HepG2 (cell line): ENCODE results near the gene MACROD2. TPM values are rescaled to one million over a fixed set of nuclear protein-coding genes. Genes with fewer than 3 reads are reported as not detected.

ENCODE experiments used
- ATAC-seq: fragments of 200-7000 bp; cut with Tn5 transposase; 3 replicates; pipeline ENCODE4 v1.9.1; 2020; ENCODE audit warnings: mild to moderate bottlenecking, moderate library complexity
- BruUV-seq: library from RNA; stranded (reverse); fragments of 400-500 nt; replicated peaks from 2 replicates; lab custom pipeline; 2021; lab: Mats Ljungman, UMichigan
- CTCF ChIA-PET: fragments of 300-600 bp; formaldehyde crosslinking; extraction: SDS; loops from one replicate; lab custom pipeline; 2021; ENCODE audit warnings: low total read pairs, inconsistent platforms, low intra/inter-chr PET ratio; lab: Yijun Ruan, JAX
- POLR2A ChIA-PET: fragments of 350-600 bp; sonication (Branson Sonifier 250); formaldehyde crosslinking; loops from one replicate; lab custom pipeline; 2020; ENCODE audit warnings: antibody characterized with exemption, inconsistent platforms; lab: Yijun Ruan, JAX
- DNase-seq: peaks from one replicate; pipeline ENCODE4 v3.0.0-alpha.2; 2015; ENCODE audit warnings: low spot score
- FAIRE-seq: peaks from 3 replicates; lab custom pipeline; 2011; peaks lifted over from hg19 to GRCh38; lab: Jason Lieb, UNC
- H2AFZ ChIP-seq: one replicate; pipeline ENCODE4 v1.6.1; 2011; ENCODE audit warnings: low read length, inconsistent platforms
- H3K27ac ChIP-seq: fragments of 300-600 bp; 3 replicates; pipeline ENCODE4 v1.8.0; 2011; ENCODE audit warnings: mixed run types, mild to moderate bottlenecking, mixed read lengths, low read length, inconsistent platforms; ENCODE audit not compliant: insufficient read depth; ENCODE audit errors: extremely low read length
- H3K27me3 ChIP-seq, 2 experiments: fragments of 200-600 bp in 1 of 2; 2 replicates in 1 of 2; 3 replicates in 1 of 2; pipeline versions ENCODE4 v1.6.0 to v1.8.0; 2011; ENCODE audit warnings: low read length in 2 of 2, mild to moderate bottlenecking in 2 of 2, moderate library complexity in 2 of 2, inconsistent platforms in 1 of 2; ENCODE audit not compliant: insufficient read depth in 2 of 2, control insufficient read depth in 1 of 2
- H3K36me3 ChIP-seq, 2 experiments: fragments of 200-600 bp in 1 of 2; replicated peaks in 1 of 2; 2 replicates in 1 of 2; 3 replicates in 1 of 2; pipeline versions ENCODE4 v1.5.1 to v1.8.0; 2011; ENCODE audit warnings: low read length in 2 of 2, inconsistent platforms in 1 of 2; ENCODE audit not compliant: insufficient read depth in 2 of 2, control insufficient read depth in 1 of 2
- H3K4me1 ChIP-seq: 2 replicates; pipeline ENCODE4 v1.5.1; 2012; ENCODE audit warnings: low read length, inconsistent platforms; ENCODE audit not compliant: insufficient read depth
- H3K4me2 ChIP-seq: 2 replicates; pipeline ENCODE4 v1.6.0; 2011; ENCODE audit warnings: low read depth, low read length, inconsistent platforms
- H3K4me3 ChIP-seq, 3 experiments: fragments of 200-600 bp in 1 of 3; sonication (generic), shearing (Covaris generic) in 1 of 3; replicated peaks in 1 of 3; 2 replicates each; pipeline ENCODE4 v1.5.1; 2011 to 2016; ENCODE audit warnings: low read length in 3 of 3, inconsistent platforms in 2 of 3, low read depth in 2 of 3, mild to moderate bottlenecking in 2 of 3, control low read depth in 1 of 3, mixed read lengths in 1 of 3; ENCODE audit not compliant: insufficient read depth in 1 of 3
- H3K79me2 ChIP-seq: one replicate; pipeline ENCODE4 v1.6.1; 2011; ENCODE audit warnings: low read length, inconsistent platforms; ENCODE audit not compliant: insufficient read depth
- H3K9ac ChIP-seq: 2 replicates; pipeline ENCODE4 v1.6.0; 2011; ENCODE audit warnings: mild to moderate bottlenecking, low read depth, low read length, inconsistent platforms; ENCODE audit not compliant: insufficient read depth
- H3K9me3 ChIP-seq: 2 replicates; pipeline ENCODE4 v1.5.1; 2012; ENCODE audit warnings: mild to moderate bottlenecking, low read length
- H4K20me1 ChIP-seq: 2 replicates; pipeline ENCODE4 v1.6.0; 2011; ENCODE audit warnings: inconsistent platforms, mild to moderate bottlenecking, low read length, moderate library complexity; ENCODE audit not compliant: insufficient read depth
- HDAC6 ChIP-seq: fragments of 200-600 bp; sonication (generic); IDR thresholded peaks from 2 replicates; pipeline ENCODE4 v1.7.0; 2017; ENCODE audit warnings: mild to moderate bottlenecking, antibody characterized with exemption, low read length, low read depth
- ISL2 ChIP-seq: sonication (generic); formaldehyde crosslinking; IDR thresholded peaks from 2 replicates; pipeline ENCODE4 v1.5.0; 2020; ENCODE audit warnings: missing genetic modification reagents
- KDM2A ChIP-seq: sonication (generic); formaldehyde crosslinking; IDR thresholded peaks from 2 replicates; pipeline ENCODE4 v1.4.0; 2020; ENCODE audit warnings: low read depth, missing genetic modification reagents, borderline replicate concordance
- KMT2B ChIP-seq: IDR thresholded peaks from 2 replicates; pipeline ENCODE4 v1.6.1; 2016; ENCODE audit warnings: missing genetic modification reagents, missing compliant biosample characterization
- MTF1 ChIP-seq: sonication (generic); formaldehyde crosslinking; IDR thresholded peaks from 2 replicates; pipeline ENCODE4 v1.5.0; 2020; ENCODE audit warnings: missing genetic modification reagents
- PHF20 ChIP-seq: sonication (generic); formaldehyde crosslinking; IDR thresholded peaks from 2 replicates; pipeline ENCODE4 v1.5.0; 2020; ENCODE audit warnings: mild to moderate bottlenecking, missing genetic modification reagents
- SIN3B ChIP-seq: fragments of 150-350 bp; IDR thresholded peaks from 2 replicates; pipeline ENCODE4 v1.6.1; 2014; ENCODE audit warnings: low read length
- SMARCE1 ChIP-seq: fragments of 450-650 bp; IDR thresholded peaks from 2 replicates; pipeline ENCODE4 v1.6.1; 2017; ENCODE audit warnings: borderline replicate concordance
- SRF ChIP-seq: IDR thresholded peaks from 2 replicates; pipeline ENCODE4 v1.6.1; 2011; ENCODE audit warnings: mild to moderate bottlenecking, low read depth, low read length, moderate library complexity
- TEAD3 ChIP-seq: optimal IDR thresholded peaks from 2 replicates; pipeline ENCODE3; 2016; ENCODE audit warnings: borderline replicate concordance
- ZFP36L2 ChIP-seq: sonication (generic); formaldehyde crosslinking; IDR thresholded peaks from 2 replicates; pipeline ENCODE4 v1.4.0; 2020; ENCODE audit warnings: missing genetic modification reagents
- ZNF136 ChIP-seq: sonication (generic); formaldehyde crosslinking; IDR thresholded peaks from 2 replicates; pipeline ENCODE4 v1.8.1; 2022; ENCODE audit warnings: low read depth, mild to moderate bottlenecking, moderate library complexity, missing genetic modification reagents
- ZNF326 ChIP-seq: sonication (generic); formaldehyde crosslinking; IDR thresholded peaks from 2 replicates; pipeline ENCODE4 v1.4.0; 2020; ENCODE audit warnings: missing genetic modification reagents, borderline replicate concordance
- ZNF430 ChIP-seq: sonication (generic); formaldehyde crosslinking; IDR thresholded peaks from 2 replicates; pipeline ENCODE4 v1.9.0; 2021; ENCODE audit warnings: mild to moderate bottlenecking, missing genetic modification reagents
- ZNF530 ChIP-seq: sonication (generic); formaldehyde crosslinking; IDR thresholded peaks from 2 replicates; pipeline ENCODE4 v1.5.0; 2020; ENCODE audit warnings: low read depth, mild to moderate bottlenecking, missing genetic modification reagents
- ZNF564 ChIP-seq: sonication (generic); formaldehyde crosslinking; IDR thresholded peaks from 2 replicates; pipeline ENCODE4 v1.8.1; 2023; ENCODE audit warnings: mild to moderate bottlenecking, missing genetic modification reagents
- ZNF569 ChIP-seq: sonication (generic); formaldehyde crosslinking; IDR thresholded peaks from 2 replicates; pipeline ENCODE4 v1.5.0; 2020; ENCODE audit warnings: mild to moderate bottlenecking, missing genetic modification reagents, moderate library complexity, borderline replicate concordance
- WGBS: methylation state at CpG from one replicate; pipeline ENCODE4 v1.1.6; 2017; ENCODE audit warnings: low lambda C conversion rate; 5-methylcytosine and 5-hydroxymethylcytosine counted together
- in situ Hi-C: cut with HindIII; loops from 2 replicates; pipeline ENCODE4 v1.10.0; 2017; ENCODE audit warnings: low pct_unique_long_range_greater_than_20kb; ENCODE audit not compliant: extremely low pct_ligation_motif_present
- intact Hi-C: fragments of 100-400 bp; cut with micrococcal nuclease; formaldehyde crosslinking; loops from one replicate; pipeline ENCODE4 v1.10.0; 2022; ENCODE audit not compliant: unreplicated experiment
- polyA plus RNA-seq, 8 experiments: library from polyadenylated mRNA; depleted of rRNA in 3 of 8; stranded (reverse) in 7 of 8; unstranded in 1 of 8; fragments of >200 nt; fragmentation: Illumina TruSeq in 4 of 8; extraction: Trizol in 4 of 8; gene quantifications; 2 replicates each; pipeline versions ENCODE4 v1.2.1 to v1.2.3, GENCODE V29; 2011 to 2016; ENCODE audit warnings: low read depth in 4 of 8, missing spikeins in 1 of 8, mixed read lengths in 1 of 8; ENCODE audit not compliant: insufficient read depth in 1 of 8
- total RNA-seq, 5 experiments: library from RNA; depleted of rRNA; stranded (reverse); fragments of >200 nt; fragmentation: Illumina TruSeq; extraction: Trizol; gene quantifications; 2 replicates each; pipeline ENCODE4 v1.2.3, GENCODE V29; 2016; ENCODE audit warnings: low read depth in 1 of 5
- TF ChIP-seq, protein P1 (sequence below): sonication (generic); formaldehyde crosslinking; conservative IDR thresholded peaks from 2 replicates; pipeline ENCODE4 v1.4.0; 2020; ENCODE audit warnings: missing genetic modification reagents
- TF ChIP-seq, protein P2 (sequence below): sonication (generic); IDR thresholded peaks from 2 replicates; pipeline ENCODE4 v1.6.1; 2016; ENCODE audit warnings: low read depth, borderline replicate concordance

The MACROD2 gene
- total and polyA plus RNA-seq, 2 of the 13 experiments (the other 11 are each of a cell fraction or from before 2014, with no cell fraction given), result 0.13 to 0.51 TPM

DNA sequence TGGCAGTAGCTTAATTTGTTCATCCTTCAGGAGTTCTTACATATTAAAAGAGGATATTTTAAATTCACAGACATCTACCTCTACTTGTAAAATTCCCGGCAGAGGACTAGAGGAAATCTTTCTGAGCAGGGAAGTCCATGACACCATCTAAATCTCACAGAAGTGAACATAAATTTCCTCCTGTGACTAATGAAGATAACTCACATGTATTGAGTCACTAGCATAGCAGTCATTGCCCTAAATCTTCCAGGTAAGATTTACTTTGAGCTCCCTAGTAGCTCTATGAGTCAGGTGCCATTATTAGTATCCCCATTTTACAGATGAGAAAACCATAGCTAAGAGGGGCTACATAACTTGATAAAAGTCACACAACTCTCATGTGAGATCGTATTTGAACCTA, 1400.7 kb downstream of the MACROD2 start:
- no TSS peak for BruUV-seq
- H3K27ac ChIP-seq, result no peak overlapping the region
- ChIA-PET POLR2A (no interaction called here), CTCF (no interaction called here)
- DNase-seq, result no peak
- peaks cover 84% of the 10 kb centered on the region for H3K9me3 ChIP-seq
- intact Hi-C loops, result no loop called here
- TF ChIP-seq KMT2B (CRISPR knock-in tag), result no peak
- TF ChIP-seq SMARCE1, result no peak
- TF ChIP-seq ZNF530 (CRISPR knock-in tag), result no peak
- TF ChIP-seq TEAD3 (CRISPR knock-in tag), result no peak
- TF ChIP-seq ZNF326 (CRISPR knock-in tag), result no peak
- no peak for TF ChIP-seq SRF
- no peak for TF ChIP-seq ZNF569
- TF ChIP-seq PHF20 (CRISPR knock-in tag), result no peak
- no peak for TF ChIP-seq HDAC6
- no peak for TF ChIP-seq ISL2 (CRISPR knock-in tag)
- no peak for TF ChIP-seq KDM2A (CRISPR knock-in tag)
- TF ChIP-seq MTF1 (CRISPR knock-in tag), result no peak
- TF ChIP-seq, protein P1, sequence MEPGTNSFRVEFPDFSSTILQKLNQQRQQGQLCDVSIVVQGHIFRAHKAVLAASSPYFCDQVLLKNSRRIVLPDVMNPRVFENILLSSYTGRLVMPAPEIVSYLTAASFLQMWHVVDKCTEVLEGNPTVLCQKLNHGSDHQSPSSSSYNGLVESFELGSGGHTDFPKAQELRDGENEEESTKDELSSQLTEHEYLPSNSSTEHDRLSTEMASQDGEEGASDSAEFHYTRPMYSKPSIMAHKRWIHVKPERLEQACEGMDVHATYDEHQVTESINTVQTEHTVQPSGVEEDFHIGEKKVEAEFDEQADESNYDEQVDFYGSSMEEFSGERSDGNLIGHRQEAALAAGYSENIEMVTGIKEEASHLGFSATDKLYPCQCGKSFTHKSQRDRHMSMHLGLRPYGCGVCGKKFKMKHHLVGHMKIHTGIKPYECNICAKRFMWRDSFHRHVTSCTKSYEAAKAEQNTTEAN (CRISPR knock-in tag), result no peak
- TF ChIP-seq ZNF136 (CRISPR knock-in tag), result no peak
- no peak for TF ChIP-seq SIN3B
- TF ChIP-seq, protein P2, sequence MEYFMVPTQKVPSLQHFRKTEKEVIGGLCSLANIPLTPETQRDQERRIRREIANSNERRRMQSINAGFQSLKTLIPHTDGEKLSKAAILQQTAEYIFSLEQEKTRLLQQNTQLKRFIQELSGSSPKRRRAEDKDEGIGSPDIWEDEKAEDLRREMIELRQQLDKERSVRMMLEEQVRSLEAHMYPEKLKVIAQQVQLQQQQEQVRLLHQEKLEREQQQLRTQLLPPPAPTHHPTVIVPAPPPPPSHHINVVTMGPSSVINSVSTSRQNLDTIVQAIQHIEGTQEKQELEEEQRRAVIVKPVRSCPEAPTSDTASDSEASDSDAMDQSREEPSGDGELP, result no peak
- no peak for TF ChIP-seq ZNF564 (CRISPR knock-in tag)
- TF ChIP-seq ZNF430 (CRISPR knock-in tag), result no peak
- no peak for TF ChIP-seq ZFP36L2 (CRISPR knock-in tag)
- H3K79me2 ChIP-seq, result no peaks in the 10 kb centered on the region
- no peak for FAIRE-seq
- H3K4me1 ChIP-seq, result no peaks in the 10 kb centered on the region
- H4K20me1 ChIP-seq, result no peaks in the 10 kb centered on the region
- H3K4me2 ChIP-seq, result no peak overlapping the region
- in situ Hi-C loops, result no loop called here
- no peak overlapping the region for H3K4me3 ChIP-seq
- H2AFZ ChIP-seq, result no peak overlapping the region
- no peaks in the 10 kb centered on the region for H3K36me3 ChIP-seq
- H3K9ac ChIP-seq, result no peak overlapping the region
- no peak for ATAC-seq
- WGBS, result 25% methylated on average over 2 of the region's 2 CpGs
- H3K27me3 ChIP-seq, result no peaks in the 10 kb centered on the region
